Stimulated activated naive CD8-positive, alpha-beta T cell treated with anti-CD3 and anti-CD28 coated beads, Interleukin-15, amount 100 ng/mL, for 72 hours (primary cell): ENCODE measurements around the gene TAB2.
A peak's percentile ranks its signal among the peaks of the same experiment; 100 is the strongest.

Experiments used
- ATAC-seq: fragments of 150-1000 bp; cut with Tn5 transposase; 2 replicates; pipeline ENCODE4 v1.10.0; 2021; ENCODE audit warnings: mild to moderate bottlenecking, moderate library complexity
- DNase-seq, 2 donors: peaks; one replicate each; pipeline ENCODE4 v3.0.0; 2021 to 2022
- H3K27ac Mint-ChIP-seq, 2 donors: one replicate each; pipeline ENCODE4 v1.8.0; 2022; ENCODE audit warnings: mild to moderate bottlenecking in 2 of 2, mixed read lengths in 2 of 2, moderate library complexity in 2 of 2
- H3K27me3 Mint-ChIP-seq: one replicate; pipeline ENCODE4 v1.8.0; 2022; ENCODE audit warnings: mixed read lengths
- H3K4me1 Mint-ChIP-seq: one replicate; pipeline ENCODE4 v1.8.0; 2022; ENCODE audit warnings: mild to moderate bottlenecking, mixed read lengths
- H3K4me3 Mint-ChIP-seq, 2 donors: one replicate each; pipeline ENCODE4 v1.8.0; 2022; ENCODE audit warnings: mild to moderate bottlenecking in 2 of 2, mixed read lengths in 2 of 2, moderate library complexity in 1 of 2
- H3K9me3 Mint-ChIP-seq, 2 donors: one replicate each; pipeline ENCODE4 v1.8.0; 2022; ENCODE audit warnings: mixed read lengths in 2 of 2

TAB2 gene

GRCh38 chr6:149320796-149321195 is 3.3 kb downstream of the TAB2 start:
- DNase-seq (no peak), ATAC-seq (no peak)
- H3K9me3 Mint-ChIP-seq: no peaks in the 10 kb centered on the region
- H3K4me1 Mint-ChIP-seq: peaks cover 38% of the 10 kb centered on the region
- H3K4me3 Mint-ChIP-seq: peak overlapping the region; percentile 30 to 85
- peak overlapping the region in 1 of 2 donors; percentile 6 for H3K27ac Mint-ChIP-seq
- no peaks in the 10 kb centered on the region for H3K27me3 Mint-ChIP-seq

DNA sequence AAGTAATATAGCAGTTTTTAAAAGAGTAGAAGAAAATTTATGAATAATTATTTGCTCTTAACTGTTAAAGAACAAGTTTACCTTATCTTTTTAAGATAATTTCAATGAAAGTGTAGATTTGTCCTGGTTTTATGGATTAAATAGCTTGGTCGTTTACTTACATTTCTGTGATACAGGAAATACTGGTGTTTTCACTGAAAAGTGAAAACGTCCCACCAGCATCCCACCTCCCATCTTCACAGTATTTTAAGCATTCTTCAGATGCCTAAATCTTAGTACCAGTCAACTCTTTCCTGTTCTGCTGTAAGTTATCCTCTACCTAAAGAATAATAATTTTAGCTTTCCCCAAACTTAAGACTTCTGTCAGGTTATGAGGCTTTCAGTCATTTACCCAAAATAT is 5.8 kb downstream of the TAB2 start:
- peaks cover 49% of the 10 kb centered on the region for H3K4me1 Mint-ChIP-seq
- H3K27ac Mint-ChIP-seq: peak overlapping the region in 1 of 2 donors; percentile 73
- H3K27me3 Mint-ChIP-seq: no peaks in the 10 kb centered on the region
- ATAC-seq (no peak), DNase-seq (no peak)
- peak overlapping the region; percentile 49 to 78 for H3K4me3 Mint-ChIP-seq
- no peaks in the 10 kb centered on the region for H3K9me3 Mint-ChIP-seq

GRCh38 chr6:149323925-149324324 is 6.4 kb downstream of the TAB2 start:
- Mint-ChIP-seq H3K27me3 (no peaks in the 10 kb centered on the region), H3K27ac (no peak overlapping the region), H3K4me3 (peak overlapping the region; percentile 33 to 78), H3K4me1 (peaks cover 54% of the 10 kb centered on the region), H3K9me3 (no peaks in the 10 kb centered on the region)
- no peak for DNase-seq
- ATAC-seq: no peak

DNA sequence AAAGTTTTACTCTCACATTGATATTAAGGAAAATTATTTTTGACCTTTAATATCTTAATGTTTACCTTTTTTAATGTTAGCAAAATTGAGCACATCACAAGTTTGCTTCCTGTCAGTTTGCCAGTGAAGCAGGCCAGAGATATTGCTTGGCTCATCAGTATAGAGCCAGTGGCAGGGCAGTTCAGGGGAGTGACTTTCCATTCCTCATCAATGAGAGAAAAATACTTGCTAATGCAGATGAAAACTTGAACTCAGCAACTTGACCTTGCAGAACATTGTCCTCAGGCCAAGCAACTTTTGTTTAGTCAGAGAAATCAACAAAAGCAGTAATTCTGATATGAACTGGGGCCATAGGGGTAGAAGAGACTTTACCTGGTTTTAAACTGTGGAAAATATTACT is 6.9 kb downstream of the TAB2 start:
- H3K27ac Mint-ChIP-seq: no peak overlapping the region
- peaks cover 59% of the 10 kb centered on the region for H3K4me1 Mint-ChIP-seq
- H3K27me3 Mint-ChIP-seq: no peaks in the 10 kb centered on the region
- DNase-seq (no peak), ATAC-seq (peak; percentile 39)
- no peaks in the 10 kb centered on the region for H3K9me3 Mint-ChIP-seq
- peak overlapping the region in 1 of 2 donors; percentile 38 for H3K4me3 Mint-ChIP-seq

DNA sequence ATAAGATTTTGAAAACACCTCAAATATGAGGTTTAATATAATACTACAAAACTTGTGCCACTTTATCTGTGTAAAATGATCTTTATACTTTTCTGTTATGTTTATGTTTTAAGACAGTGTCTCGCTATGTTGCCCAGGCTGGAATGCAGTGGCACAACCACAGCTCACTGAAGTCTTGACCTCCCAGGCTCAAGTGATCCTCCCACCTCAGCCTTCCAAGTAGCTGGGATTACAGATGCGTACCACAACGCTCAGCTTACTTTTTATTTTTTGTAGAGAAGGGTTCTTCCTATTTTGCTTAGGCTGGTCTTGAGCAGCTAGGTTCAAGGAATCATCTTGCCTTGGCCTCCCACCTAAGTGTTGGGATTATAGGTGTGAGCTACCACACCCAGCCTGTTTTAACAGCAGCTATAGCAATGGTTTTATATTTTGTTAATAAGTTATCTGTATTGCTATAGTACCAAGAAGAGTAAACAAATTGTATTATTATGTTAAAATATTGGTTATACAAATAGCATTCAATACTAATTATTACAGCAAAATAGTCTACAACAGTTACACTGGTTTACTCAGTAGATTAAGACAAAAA is 8.2 kb downstream of the TAB2 start:
- no peak for DNase-seq
- Mint-ChIP-seq H3K27ac (no peak overlapping the region), H3K4me3 (no peak overlapping the region), H3K9me3 (no peaks in the 10 kb centered on the region), H3K4me1 (peaks cover 70% of the 10 kb centered on the region), H3K27me3 (no peaks in the 10 kb centered on the region)
- no peak for ATAC-seq

DNA sequence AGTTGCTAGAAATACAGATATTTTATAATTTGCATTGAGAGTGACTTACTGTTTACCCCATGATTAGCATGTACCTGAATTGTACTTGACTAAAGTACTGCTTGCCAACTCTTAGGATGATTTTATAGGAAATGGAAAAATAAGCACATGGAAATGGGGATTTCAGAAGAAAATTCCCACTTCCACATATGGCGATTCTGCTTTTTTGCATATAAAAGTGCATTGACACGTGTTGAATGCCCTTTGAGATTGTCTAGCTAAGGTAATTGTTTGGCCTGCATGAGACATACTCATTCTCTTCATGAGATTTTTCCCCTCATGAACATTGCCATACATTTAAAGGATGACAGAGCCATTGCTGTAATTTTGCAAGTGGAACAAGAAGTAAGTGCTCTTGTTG is 10.1 kb downstream of the TAB2 start:
- no peak overlapping the region for H3K4me3 Mint-ChIP-seq
- H3K4me1 Mint-ChIP-seq: peaks cover 78% of the 10 kb centered on the region
- ATAC-seq (no peak), DNase-seq (no peak)
- H3K9me3 Mint-ChIP-seq: no peaks in the 10 kb centered on the region
- H3K27ac Mint-ChIP-seq: no peak overlapping the region
- no peaks in the 10 kb centered on the region for H3K27me3 Mint-ChIP-seq

GRCh38 chr6:149328083-149328482 is 10.6 kb downstream of the TAB2 start:
- Mint-ChIP-seq H3K27ac (no peak overlapping the region), H3K4me3 (no peak overlapping the region), H3K27me3 (no peaks in the 10 kb centered on the region), H3K4me1 (peaks cover 78% of the 10 kb centered on the region), H3K9me3 (no peaks in the 10 kb centered on the region)
- DNase-seq: no peak
- peak; percentile 49 for ATAC-seq

DNA sequence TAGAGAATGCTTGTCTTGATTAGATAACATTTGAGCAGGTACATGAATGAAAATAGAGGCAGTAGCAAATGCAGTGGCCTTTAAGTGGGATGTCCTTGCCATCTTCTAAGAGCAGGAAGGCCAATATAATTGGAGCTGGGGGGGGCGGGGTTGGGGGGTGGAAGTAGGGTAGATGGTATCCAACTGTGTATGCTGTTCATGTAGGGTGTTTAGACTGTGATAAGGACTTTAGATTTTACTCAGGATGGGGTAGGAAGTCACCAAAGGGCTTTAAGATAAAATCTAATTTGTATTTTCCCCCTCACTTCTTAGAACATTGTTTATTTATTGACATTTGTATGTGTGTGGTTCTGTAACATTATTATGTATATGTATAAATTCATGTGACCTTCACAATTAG is 12.0 kb downstream of the TAB2 start:
- Mint-ChIP-seq H3K9me3 (no peaks in the 10 kb centered on the region), H3K27ac (peak overlapping the region in 1 of 2 donors; percentile 15), H3K27me3 (no peaks in the 10 kb centered on the region), H3K4me1 (peaks cover 78% of the 10 kb centered on the region), H3K4me3 (peak overlapping the region in 1 of 2 donors; percentile 22)
- no peak for DNase-seq
- ATAC-seq: peak; percentile 50

- Mint-ChIP-seq H3K9me3 (no peaks in the 10 kb centered on the region), H3K27me3 (no peaks in the 10 kb centered on the region), H3K4me1 (peaks cover 82% of the 10 kb centered on the region), H3K27ac (no peak overlapping the region), H3K4me3 (peak overlapping the region in 1 of 2 donors; percentile 2)
- DNase-seq (no peak), ATAC-seq (no peak)
Observed at GRCh38 chr6:149330133-149330532, 12.6 kb downstream of the TAB2 start.

GRCh38 chr6:149331043-149331807 is 13.7 kb downstream of the TAB2 start:
- no peaks in the 10 kb centered on the region for H3K9me3 Mint-ChIP-seq
- H3K27ac Mint-ChIP-seq: no peak overlapping the region
- DNase-seq (no peak), ATAC-seq (no peak)
- H3K4me1 Mint-ChIP-seq: peaks cover 83% of the 10 kb centered on the region
- H3K4me3 Mint-ChIP-seq: peak overlapping the region; percentile 18 to 33
- no peaks in the 10 kb centered on the region for H3K27me3 Mint-ChIP-seq

GRCh38 chr6:149331871-149332270 is 14.4 kb downstream of the TAB2 start:
- H3K4me3 Mint-ChIP-seq: peak overlapping the region; percentile 18 to 33
- DNase-seq (no peak), ATAC-seq (no peak)
- peaks cover 89% of the 10 kb centered on the region for H3K4me1 Mint-ChIP-seq
- H3K9me3 Mint-ChIP-seq: no peaks in the 10 kb centered on the region
- no peaks in the 10 kb centered on the region for H3K27me3 Mint-ChIP-seq
- H3K27ac Mint-ChIP-seq: peak overlapping the region in 1 of 2 donors; percentile 20

DNA sequence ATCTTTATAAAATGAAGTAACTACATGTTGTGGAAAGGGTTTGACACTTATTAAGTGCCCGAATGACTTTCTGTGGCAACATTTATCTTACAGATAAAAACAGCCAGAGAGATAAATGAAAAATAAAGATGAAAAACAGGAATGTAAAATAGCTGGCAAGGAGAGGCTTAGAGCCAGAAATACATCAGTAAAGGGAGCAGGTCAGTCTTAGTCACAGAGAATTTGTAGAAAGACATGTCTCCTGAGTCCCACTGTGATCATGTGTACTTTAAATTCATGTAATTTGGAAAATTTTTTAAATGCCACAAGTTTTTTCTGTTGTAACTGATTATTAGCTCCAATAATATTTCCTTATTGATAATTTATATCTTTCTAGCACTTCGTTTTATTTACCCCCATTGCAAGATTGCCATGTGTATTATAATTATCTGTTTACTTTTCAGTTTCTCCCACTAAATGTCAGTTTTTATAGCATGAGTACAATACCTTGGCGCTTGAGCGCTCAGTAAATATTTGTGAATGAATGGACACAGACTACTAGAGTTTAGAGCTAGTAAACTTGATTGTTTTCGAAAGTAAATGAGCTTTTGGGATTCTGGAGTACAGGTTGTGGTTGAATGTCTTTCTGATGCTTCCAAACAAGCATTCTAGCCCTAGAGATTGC is 15.2 kb downstream of the TAB2 start:
- ATAC-seq (no peak), DNase-seq (no peak)
- Mint-ChIP-seq H3K4me1 (peaks cover 91% of the 10 kb centered on the region), H3K27ac (peak overlapping the region in 1 of 2 donors; percentile 31), H3K4me3 (peak overlapping the region in 1 of 2 donors; percentile 33), H3K27me3 (no peaks in the 10 kb centered on the region), H3K9me3 (no peaks in the 10 kb centered on the region)

- H3K4me3 Mint-ChIP-seq: peak overlapping the region in 1 of 2 donors; percentile 17
- no peaks in the 10 kb centered on the region for H3K27me3 Mint-ChIP-seq
- H3K27ac Mint-ChIP-seq: no peak overlapping the region
Observed at GRCh38 chr6:149333266-149333620, 15.7 kb downstream of the TAB2 start.

DNA sequence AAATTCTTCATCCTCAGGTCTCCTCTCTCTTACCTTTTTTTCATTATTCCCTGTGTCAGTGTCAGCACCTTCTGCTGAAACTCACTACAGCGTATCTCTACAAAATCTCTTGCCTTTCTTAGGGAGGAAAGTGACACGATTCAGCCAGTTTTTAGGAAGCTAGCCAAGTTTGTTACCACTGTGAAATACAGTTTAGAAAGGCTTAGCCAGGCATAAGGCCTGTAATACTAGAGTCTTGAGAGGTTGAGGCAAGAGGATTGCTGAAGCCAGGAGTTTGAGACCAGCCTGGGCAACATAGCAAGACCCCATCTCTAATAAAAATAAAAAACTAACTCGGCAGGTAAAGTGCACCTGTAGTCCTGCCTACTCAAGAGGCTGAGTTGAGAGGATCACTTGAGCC is 16.7 kb downstream of the TAB2 start:
- H3K4me3 Mint-ChIP-seq: peak overlapping the region; percentile 29 to 62

More at GRCh38 chr6:149333266-149333620, 15.7 kb downstream of the TAB2 start:
- H3K4me1 Mint-ChIP-seq: peaks cover 91% of the 10 kb centered on the region
- peaks cover 0 to 2% of the 10 kb centered on the region in 2 donors for H3K9me3 Mint-ChIP-seq
- ATAC-seq: no peak
- DNase-seq: no peak

DNA sequence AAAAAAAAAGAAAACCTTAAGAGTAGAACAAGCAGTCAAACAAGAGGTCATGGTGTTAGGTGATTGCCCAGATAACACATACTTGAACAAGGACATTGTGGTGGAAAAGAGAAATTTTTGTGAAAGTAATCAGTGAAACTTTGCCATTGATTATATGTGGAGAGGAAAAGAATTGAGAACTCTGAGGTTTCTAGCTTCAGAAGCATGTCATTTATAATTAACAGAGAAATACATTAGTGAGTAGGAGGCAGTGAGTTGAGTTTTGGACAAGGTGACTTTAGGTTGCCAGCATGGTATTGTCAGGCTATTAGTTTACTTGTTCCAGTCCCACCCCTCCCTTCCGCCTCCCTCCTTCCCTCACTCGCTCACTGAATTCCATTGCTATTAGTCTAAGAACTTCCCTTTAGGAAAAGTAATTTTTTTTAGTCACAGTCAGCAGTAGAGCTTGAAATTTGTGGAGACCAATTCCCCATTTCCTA is 17.2 kb downstream of the TAB2 start:
- no peaks in the 10 kb centered on the region for H3K27me3 Mint-ChIP-seq
- ATAC-seq (peak; percentile 7), DNase-seq (no peak)
- H3K27ac Mint-ChIP-seq: peak overlapping the region; percentile 3 to 64
- H3K4me1 Mint-ChIP-seq: peaks cover 87% of the 10 kb centered on the region
- H3K9me3 Mint-ChIP-seq: peaks cover 7 to 9% of the 10 kb centered on the region in 2 donors
- peak overlapping the region; percentile 29 to 62 for H3K4me3 Mint-ChIP-seq

More for the DNA sequence above, 16.7 kb downstream of the TAB2 start:
- ATAC-seq (no peak), DNase-seq (no peak)
- Mint-ChIP-seq H3K4me1 (peaks cover 90% of the 10 kb centered on the region), H3K27ac (peak overlapping the region in 1 of 2 donors; percentile 3), H3K27me3 (no peaks in the 10 kb centered on the region), H3K9me3 (peaks cover 7 to 9% of the 10 kb centered on the region in 2 donors)
